LNCAP (cell line): ENCODE data around the gene KLHL5.

Source experiments
- TF ChIP-seq, protein P1 (sequence below): fragments of 450-650 bp; IDR thresholded peaks from 2 replicates; pipeline ENCODE4 v1.5.1; 2017; ENCODE audit warnings: mild to moderate bottlenecking

KLHL5 gene, protein sequence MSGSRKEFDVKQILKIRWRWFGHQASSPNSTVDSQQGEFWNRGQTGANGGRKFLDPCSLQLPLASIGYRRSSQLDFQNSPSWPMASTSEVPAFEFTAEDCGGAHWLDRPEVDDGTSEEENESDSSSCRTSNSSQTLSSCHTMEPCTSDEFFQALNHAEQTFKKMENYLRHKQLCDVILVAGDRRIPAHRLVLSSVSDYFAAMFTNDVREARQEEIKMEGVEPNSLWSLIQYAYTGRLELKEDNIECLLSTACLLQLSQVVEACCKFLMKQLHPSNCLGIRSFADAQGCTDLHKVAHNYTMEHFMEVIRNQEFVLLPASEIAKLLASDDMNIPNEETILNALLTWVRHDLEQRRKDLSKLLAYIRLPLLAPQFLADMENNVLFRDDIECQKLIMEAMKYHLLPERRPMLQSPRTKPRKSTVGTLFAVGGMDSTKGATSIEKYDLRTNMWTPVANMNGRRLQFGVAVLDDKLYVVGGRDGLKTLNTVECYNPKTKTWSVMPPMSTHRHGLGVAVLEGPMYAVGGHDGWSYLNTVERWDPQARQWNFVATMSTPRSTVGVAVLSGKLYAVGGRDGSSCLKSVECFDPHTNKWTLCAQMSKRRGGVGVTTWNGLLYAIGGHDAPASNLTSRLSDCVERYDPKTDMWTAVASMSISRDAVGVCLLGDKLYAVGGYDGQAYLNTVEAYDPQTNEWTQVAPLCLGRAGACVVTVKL

GRCh38 chr4:39062094-39062769, at the start of gene KLHL5:
Gene KLHL5 (plus strand): TSS chr4:39062232. CDS start chr4:39062653, 421 bp downstream.
- TF ChIP-seq, protein P1, sequence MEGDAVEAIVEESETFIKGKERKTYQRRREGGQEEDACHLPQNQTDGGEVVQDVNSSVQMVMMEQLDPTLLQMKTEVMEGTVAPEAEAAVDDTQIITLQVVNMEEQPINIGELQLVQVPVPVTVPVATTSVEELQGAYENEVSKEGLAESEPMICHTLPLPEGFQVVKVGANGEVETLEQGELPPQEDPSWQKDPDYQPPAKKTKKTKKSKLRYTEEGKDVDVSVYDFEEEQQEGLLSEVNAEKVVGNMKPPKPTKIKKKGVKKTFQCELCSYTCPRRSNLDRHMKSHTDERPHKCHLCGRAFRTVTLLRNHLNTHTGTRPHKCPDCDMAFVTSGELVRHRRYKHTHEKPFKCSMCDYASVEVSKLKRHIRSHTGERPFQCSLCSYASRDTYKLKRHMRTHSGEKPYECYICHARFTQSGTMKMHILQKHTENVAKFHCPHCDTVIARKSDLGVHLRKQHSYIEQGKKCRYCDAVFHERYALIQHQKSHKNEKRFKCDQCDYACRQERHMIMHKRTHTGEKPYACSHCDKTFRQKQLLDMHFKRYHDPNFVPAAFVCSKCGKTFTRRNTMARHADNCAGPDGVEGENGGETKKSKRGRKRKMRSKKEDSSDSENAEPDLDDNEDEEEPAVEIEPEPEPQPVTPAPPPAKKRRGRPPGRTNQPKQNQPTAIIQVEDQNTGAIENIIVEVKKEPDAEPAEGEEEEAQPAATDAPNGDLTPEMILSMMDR, result no peak

DNA sequence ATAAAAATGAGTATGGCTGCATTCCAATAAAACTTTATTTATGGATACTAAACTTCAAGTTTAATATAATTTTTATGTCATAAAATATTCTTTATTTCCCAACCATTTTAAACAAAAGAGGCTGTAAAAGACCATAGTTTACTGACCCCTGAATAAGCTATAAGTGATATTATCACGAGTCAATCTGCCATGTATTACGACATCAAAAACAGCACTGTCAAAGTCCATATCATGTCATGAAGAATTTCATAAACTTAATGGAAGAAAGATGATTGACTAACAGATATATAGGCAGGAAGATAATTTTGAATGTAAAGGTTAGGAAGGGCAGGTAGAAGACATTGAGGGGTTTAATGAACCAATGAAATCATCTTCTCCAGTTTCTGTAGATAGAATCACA, 48.0 kb upstream of the KLHL5 start:
- TF ChIP-seq, protein P1, result no peak

- TF ChIP-seq, protein P1, result no peak
Measured at GRCh38 chr4:39020130-39020529, 41.9 kb upstream of the KLHL5 start.

- TF ChIP-seq, protein P1, result no peak
Measured at GRCh38 chr4:39021631-39022030, 40.4 kb upstream of the KLHL5 start.

DNA sequence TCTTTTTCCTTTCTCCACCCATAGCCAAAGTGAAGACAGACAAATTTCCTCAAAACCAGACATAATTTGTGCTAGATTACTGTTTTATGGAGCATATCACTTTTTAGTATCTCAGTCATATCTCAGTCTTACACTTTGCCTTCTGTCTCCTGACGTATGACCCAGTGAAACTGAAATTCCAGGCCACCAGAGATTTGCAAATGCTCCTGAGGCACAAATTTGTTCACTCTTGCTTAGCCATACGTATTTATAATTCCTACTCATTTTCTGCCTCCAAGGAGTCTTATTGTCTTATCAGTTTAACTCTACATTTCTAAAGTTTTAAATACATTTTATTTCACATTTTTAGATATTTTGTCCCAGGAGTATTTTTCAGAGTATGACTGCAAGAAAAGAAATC, 39.8 kb upstream of the KLHL5 start:
- TF ChIP-seq, protein P1, result no peak

DNA sequence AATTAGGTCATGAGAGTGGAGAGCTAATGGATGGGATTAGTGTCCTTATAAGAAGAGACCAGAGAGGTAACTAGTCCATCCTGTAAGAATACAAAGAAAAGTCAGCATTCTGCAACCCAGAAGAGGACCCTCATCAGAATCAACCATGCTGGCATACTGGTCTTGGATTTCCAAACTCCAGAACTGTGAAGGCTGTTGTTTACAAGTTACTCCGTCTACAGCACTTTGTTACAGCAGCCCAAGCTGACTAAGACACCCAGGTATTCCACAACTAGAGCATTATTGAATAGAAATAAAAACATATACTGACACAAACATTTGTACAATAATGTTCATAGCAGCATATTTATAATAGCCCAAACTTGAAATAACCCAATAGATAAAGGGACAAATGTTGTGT, 39.0 kb upstream of the KLHL5 start:
- TF ChIP-seq, protein P1, result no peak

- TF ChIP-seq, protein P1, result no peak
Measured at GRCh38 chr4:39024311-39024865, 37.6 kb upstream of the KLHL5 start.
